HCT116 (cell line): ENCODE measurements around the gene ZNF665. TPM values are rescaled to one million over a fixed set of nuclear protein-coding genes. Genes with fewer than 3 reads are reported as not detected.
"Not testable (repeated sequence)": the region's sequence is repeated elsewhere in the genome, so short reads cannot be mapped to it uniquely, and the experiment has no call there.

Experiments
- ATAC-seq: fragments of 200-7000 bp; cut with Tn5 transposase; 2 replicates; pipeline ENCODE4 v1.9.1; 2020; ENCODE audit warnings: mild to moderate bottlenecking, moderate library complexity
- BruUV-seq: library from RNA; stranded (reverse); fragments of 400-500 nt; replicated peaks from 2 replicates; lab custom pipeline; 2021; lab: Mats Ljungman, UMichigan
- CTCF ChIA-PET: fragments of 300-600 bp; sonication (Branson Sonifier 250); formaldehyde crosslinking; loops from one replicate; lab custom pipeline; 2021; ENCODE audit warnings: antibody characterized with exemption; lab: Charles Lee
- POLR2A ChIA-PET: fragments of 300-600, 350-600 bp; sonication (Branson Sonifier 250); formaldehyde crosslinking; loops from one replicate; lab custom pipeline; 2021; ENCODE audit warnings: antibody characterized with exemption; lab: Charles Lee
- RAD21 ChIA-PET, 2 experiments: fragments of 300-600 bp; sonication (Branson Sonifier 250); formaldehyde crosslinking; loops; one replicate each; lab custom pipeline; 2023; ENCODE audit warnings: low total read pairs in 2 of 2; ENCODE audit not compliant: uncharacterized antibody in 2 of 2, unreplicated experiment in 2 of 2, low non-redundant PET in 1 of 2; lab: Charles Lee
- DNase-seq: peaks from one replicate; pipeline ENCODE4 v3.0.0-alpha.2; 2010; ENCODE audit warnings: low read depth, low spot score
- H2AFZ ChIP-seq: fragments of 200-600 bp; shearing (Covaris generic), sonication (generic); 2 replicates; pipeline ENCODE4 v1.6.1; 2017; ENCODE audit warnings: low read depth, mixed run types, mixed read lengths, antibody characterized with exemption, low read length; ENCODE audit not compliant: poor library complexity, severe bottlenecking
- H3K27ac ChIP-seq: 2 replicates; pipeline ENCODE4 v1.5.1; 2012; ENCODE audit warnings: low read depth, low read length
- H3K27me3 ChIP-seq: fragments of 200-600 bp; sonication (generic); 2 replicates; pipeline ENCODE4 v1.6.1; 2016; ENCODE audit warnings: mixed run types, low read length, mixed read lengths; ENCODE audit not compliant: insufficient read depth
- H3K36me3 ChIP-seq, 2 experiments: fragments of 200-500 bp in 1 of 2; fragments of 200-600 bp in 1 of 2; sonication (Bioruptor generic) in 1 of 2; sonication (generic) in 1 of 2; 2 replicates each; pipeline versions ENCODE4 v1.5.1 to v1.6.1; 2014 to 2016; ENCODE audit warnings: low read length in 2 of 2, inconsistent platforms in 1 of 2, mixed read lengths in 1 of 2, mixed run types in 1 of 2; ENCODE audit not compliant: insufficient read depth in 2 of 2, control insufficient read depth in 1 of 2
- H3K4me1 ChIP-seq, 2 experiments: fragments of 200-600 bp in 1 of 2; sonication (generic) in 1 of 2; 2 replicates each; pipeline versions ENCODE4 v1.5.1 to v1.6.1; 2012 to 2017; ENCODE audit warnings: low read length in 2 of 2, inconsistent platforms in 1 of 2, mild to moderate bottlenecking in 1 of 2, mixed read lengths in 1 of 2, mixed run types in 1 of 2, moderate library complexity in 1 of 2; ENCODE audit not compliant: insufficient read depth in 2 of 2, control insufficient read depth in 1 of 2
- H3K4me2 ChIP-seq: fragments of 200-600 bp; sonication (generic); 2 replicates; pipeline ENCODE4 v1.6.1; 2017; ENCODE audit warnings: mixed run types, low read length, mixed read lengths
- H3K4me3 ChIP-seq, 2 experiments: fragments of 200-600 bp in 1 of 2; sonication (generic) in 1 of 2; replicated peaks in 1 of 2; 2 replicates each; pipeline ENCODE4 v1.5.1; 2011 to 2016; ENCODE audit warnings: low read length in 2 of 2, control low read depth in 1 of 2, low read depth in 1 of 2, mild to moderate bottlenecking in 1 of 2, mixed read lengths in 1 of 2, mixed run types in 1 of 2
- H3K79me2 ChIP-seq: fragments of 200-600 bp; sonication (generic); 2 replicates; pipeline ENCODE4 v1.6.1; 2017; ENCODE audit warnings: mild to moderate bottlenecking, mixed run types, low read length, moderate library complexity, mixed read lengths; ENCODE audit not compliant: insufficient read depth
- H3K9ac ChIP-seq: fragments of 200-600 bp; sonication (generic); 2 replicates; pipeline ENCODE4 v1.6.1; 2016; ENCODE audit warnings: low read length, mixed read lengths
- H3K9me2 ChIP-seq: fragments of 200-600 bp; sonication (generic), shearing (Covaris generic); 2 replicates; pipeline ENCODE4 v1.6.1; 2017; ENCODE audit warnings: mixed run types, mild to moderate bottlenecking, moderate library complexity; ENCODE audit not compliant: insufficient read depth
- H3K9me3 ChIP-seq, 2 experiments: fragments of 200-500 bp in 1 of 2; fragments of 200-600 bp in 1 of 2; sonication (Bioruptor generic) in 1 of 2; sonication (generic) in 1 of 2; 2 replicates each; pipeline ENCODE4 v1.6.1; 2014 to 2017; ENCODE audit warnings: low read length in 2 of 2, mixed read lengths in 2 of 2, inconsistent platforms in 1 of 2, low read depth in 1 of 2, mild to moderate bottlenecking in 1 of 2, mixed run types in 1 of 2, moderate library complexity in 1 of 2; ENCODE audit not compliant: control insufficient read depth in 1 of 2, insufficient read depth in 1 of 2
- H4K20me1 ChIP-seq: fragments of 200-600 bp; sonication (generic), shearing (Covaris generic); 2 replicates; pipeline ENCODE4 v1.6.1; 2017; ENCODE audit warnings: mixed run types, mild to moderate bottlenecking, moderate library complexity; ENCODE audit not compliant: insufficient read depth
- RAD21 ChIP-seq: IDR thresholded peaks from 2 replicates; pipeline ENCODE4 v1.6.1; 2012; ENCODE audit warnings: low read depth, mild to moderate bottlenecking
- intact Hi-C: fragments of 100-400 bp; cut with micrococcal nuclease; formaldehyde crosslinking; loops from 2 replicates; pipeline ENCODE4 v1.10.0; 2022
- total RNA-seq: library from RNA; stranded (reverse); gene quantifications from one replicate; pipeline ENCODE4 v1.2.1, GENCODE V29; 2021; ENCODE audit not compliant: unreplicated experiment

ZNF665 gene
- total RNA-seq, 1 experiment from 2014 or later, result 0.44 TPM

GRCh38 chr19:53189691-53190198 lies 3.4 kb downstream of the ZNF665 start:
- H3K9me2 ChIP-seq, ATAC-seq, H4K20me1 ChIP-seq, H3K9me3 ChIP-seq, CTCF ChIA-PET, H3K4me1 ChIP-seq, H3K4me3 ChIP-seq, RAD21 ChIA-PET, H3K27me3 ChIP-seq, BruUV-seq, H3K79me2 ChIP-seq, POLR2A ChIA-PET, H3K4me2 ChIP-seq, H3K27ac ChIP-seq, H2AFZ ChIP-seq, DNase-seq, H3K9ac ChIP-seq, H3K36me3 ChIP-seq: not testable (repeated sequence)
- intact Hi-C loops, result loop anchor here (10.0 kb wide), 2 partner anchors 175 to 555 kb away; partner anchors contain the start of gene ZNF525
- TF ChIP-seq RAD21, result 0 out of 2 replicates have a peak, but pooled peaks have one; percentile 6

GRCh38 chr19:53185155-53185882 lies 7.8 kb downstream of the ZNF665 start:
- H3K9me3 ChIP-seq, BruUV-seq, intact Hi-C loops, H3K9ac ChIP-seq, CTCF ChIA-PET, POLR2A ChIA-PET, H3K27me3 ChIP-seq, H3K4me1 ChIP-seq, ATAC-seq, H2AFZ ChIP-seq, H3K9me2 ChIP-seq, H3K27ac ChIP-seq, H3K79me2 ChIP-seq, H4K20me1 ChIP-seq, RAD21 ChIA-PET, H3K4me2 ChIP-seq, H3K4me3 ChIP-seq, H3K36me3 ChIP-seq: not testable (repeated sequence)
- DNase-seq, result peak; percentile 18
